GM19025 (cell line): ENCODE results near the gene DACH1.
"Not testable (repeated sequence)": the region's sequence is repeated elsewhere in the genome, so short reads cannot be mapped to it uniquely, and the experiment has no call there.

Source experiments
- ATAC-seq: cut with Tn5 transposase; IDR thresholded peaks from one replicate; pipeline ENCODE4 v1.9.1; 2021; ENCODE audit warnings: mild to moderate bottlenecking, low read depth, moderate library complexity; ENCODE audit not compliant: unreplicated experiment

DACH1 gene

DNA sequence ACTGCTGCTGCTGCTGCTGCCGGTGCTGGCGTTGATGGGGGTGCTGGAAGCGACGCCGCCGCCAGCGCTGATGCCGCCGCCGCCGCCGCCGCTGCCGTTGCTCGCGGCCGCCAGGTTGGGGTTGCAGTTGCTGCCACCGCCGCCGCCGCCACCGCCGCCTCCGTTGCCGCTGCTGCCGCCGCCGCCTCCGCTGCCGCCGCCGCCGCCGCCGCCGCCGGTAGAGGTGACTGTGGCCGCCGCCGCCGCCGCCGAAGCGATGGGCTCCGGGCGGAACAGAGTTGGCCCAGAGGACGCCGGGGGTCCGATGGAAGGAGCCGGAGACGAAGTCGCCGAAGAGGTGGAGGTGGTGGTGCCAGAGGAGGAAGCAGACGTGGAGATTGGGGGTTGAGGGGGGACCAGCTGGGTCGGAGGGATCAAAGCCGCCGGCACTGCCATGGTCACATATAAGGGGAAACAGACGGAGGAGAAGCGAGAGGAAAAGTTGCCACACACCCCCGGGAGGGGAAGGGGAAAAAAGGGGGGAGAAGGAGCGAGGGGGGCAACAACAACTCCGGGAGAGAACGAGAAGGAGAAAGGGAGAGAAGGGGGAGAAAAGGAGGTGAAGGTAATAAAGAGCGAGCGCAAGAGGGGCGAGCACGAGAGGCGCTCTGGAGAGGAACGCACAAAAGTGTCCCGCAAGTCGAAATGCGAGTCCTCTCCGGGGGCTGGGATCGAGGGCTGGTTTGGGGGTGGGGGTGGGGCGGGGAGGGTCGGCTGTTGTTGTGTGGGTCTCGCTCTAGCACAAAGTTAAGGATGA lies 471 bp downstream of the DACH1 start:
- no peak for ATAC-seq

DNA sequence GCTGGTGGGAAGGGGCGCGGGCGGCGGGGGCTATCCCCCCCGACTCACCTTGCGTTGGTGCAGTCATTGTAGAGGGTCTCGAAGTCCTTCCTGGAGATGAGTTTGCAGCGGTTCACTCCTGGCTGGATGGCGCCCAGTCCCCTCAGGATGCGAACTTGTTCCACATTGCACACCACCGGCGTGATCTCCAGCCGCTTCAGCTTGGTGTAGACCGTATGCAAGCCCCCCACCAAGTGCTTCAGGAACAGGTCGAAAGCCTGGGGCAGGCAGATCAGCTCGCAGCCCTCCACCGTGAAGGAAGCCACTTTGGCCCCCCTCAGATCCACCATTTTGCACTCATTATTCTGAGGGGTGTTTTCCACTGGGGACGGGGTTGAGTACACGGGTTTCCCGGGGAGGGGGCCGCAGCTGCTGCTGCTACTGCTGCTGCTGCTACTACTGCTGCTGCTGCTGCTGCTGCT lies 1.1 kb downstream of the DACH1 start:
- ATAC-seq: no peak

DNA sequence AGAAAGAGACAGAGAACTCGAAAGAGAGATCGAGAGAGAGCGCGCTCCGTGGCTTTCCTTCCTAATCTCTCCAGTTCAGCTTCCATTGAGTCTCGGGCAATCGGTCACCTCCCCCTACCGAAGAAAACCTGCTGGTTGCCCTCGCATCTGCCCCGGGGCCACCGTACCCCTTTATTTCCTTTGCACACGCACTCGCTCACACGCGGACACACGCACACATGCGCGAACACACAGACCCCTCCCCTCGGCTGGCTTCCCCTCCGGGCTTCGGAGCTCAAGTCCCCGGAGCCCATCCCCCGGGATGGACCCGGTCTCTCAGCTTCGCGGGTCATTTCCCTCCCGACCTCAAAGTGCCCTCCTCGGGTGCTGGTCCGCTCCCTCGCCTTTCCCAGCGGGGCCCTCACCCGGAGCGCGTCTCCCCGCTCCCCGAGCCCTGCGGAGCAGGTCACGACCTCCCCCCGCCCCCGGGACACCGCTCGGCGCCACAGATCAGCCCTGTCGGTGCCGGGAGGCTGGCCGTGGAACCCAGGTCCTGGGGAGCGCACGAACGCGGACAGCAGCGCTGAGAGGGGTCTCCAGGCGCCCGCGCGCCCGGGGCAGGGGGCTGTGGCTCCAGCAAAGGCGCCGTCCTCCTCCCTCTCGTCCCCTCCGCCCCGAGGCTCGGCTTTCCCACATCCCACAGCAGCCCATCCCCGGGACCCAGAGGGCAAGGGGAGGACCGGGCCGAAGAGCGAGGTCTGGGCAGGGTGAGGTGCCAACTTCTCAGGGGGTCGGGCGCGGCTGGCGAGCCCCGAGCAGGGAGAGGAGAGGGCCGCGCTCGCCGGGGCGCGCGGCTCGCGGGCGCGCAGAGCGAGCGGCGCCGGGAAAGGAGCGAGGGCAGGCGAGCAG lies 1.8 kb downstream of the DACH1 start:
- ATAC-seq: no peak

DNA sequence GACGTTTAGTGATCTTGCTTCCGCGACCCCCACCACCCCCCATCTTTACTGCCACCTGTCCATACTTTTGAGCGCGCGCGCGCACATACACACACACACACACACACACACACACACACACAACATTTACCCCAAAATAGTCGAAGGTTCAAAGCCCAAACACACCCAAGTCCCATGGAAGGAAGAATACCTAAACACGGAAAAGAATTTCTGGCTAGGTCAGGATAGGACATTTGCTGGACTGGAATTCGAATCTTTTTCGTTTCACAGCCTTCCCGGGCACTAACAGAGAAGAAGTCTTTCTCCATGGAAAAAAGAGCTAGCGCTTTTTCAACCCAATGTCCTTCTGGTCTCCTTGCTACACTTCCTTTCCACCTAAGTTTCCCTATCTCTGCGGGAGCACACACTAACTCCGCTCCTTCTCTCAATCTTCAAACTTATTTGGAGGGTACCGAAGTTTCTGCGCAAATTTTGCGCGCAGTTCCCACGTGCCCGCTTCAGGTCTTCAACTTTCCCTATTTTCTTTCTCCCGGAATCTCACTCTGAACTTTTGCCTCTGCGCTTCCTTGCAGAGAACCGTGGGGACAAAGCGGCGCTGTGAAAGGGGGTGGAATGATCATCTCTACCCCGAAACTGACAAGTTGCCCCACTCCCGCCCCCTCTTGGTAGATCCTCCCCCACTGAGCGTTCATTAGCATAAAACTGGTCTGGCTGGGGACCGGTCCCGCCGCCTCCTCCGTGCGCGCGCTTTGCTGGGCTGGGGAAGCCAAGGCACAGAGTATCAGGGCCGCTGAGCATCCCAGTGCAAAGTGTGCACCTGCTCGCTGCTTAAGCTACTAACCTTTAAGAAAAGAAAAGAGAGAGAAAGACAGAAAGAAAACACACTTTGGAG lies 2.7 kb downstream of the DACH1 start:
- ATAC-seq: no peak

DNA sequence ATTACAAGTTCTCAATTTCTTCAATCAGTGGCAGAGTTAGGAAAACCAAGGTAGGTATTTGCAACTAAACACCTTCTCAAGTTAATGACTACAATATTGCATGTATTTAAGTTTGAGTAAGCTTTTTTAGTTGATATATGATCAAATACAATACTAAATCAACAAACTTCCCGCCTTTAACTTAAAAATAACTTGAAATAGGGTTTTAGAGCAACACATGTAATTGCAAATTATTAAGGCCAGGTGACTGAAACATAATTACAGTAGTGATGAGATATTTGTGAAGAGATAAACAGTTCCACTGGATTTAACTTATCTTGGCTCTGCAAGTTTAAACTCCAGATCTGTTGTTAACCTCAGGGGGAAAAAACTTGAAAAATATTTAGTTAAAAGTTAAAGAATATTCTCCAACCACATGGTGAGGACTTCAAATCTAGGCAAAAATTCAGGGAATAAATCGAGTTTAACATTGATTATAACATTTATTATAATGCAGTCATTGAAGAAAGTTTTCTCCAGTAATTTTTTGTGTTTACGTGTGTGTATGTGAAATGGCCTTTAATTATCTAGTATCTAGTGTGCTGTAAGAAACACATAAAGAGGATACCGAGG lies 3.6 kb downstream of the DACH1 start:
- no peak for ATAC-seq

DNA sequence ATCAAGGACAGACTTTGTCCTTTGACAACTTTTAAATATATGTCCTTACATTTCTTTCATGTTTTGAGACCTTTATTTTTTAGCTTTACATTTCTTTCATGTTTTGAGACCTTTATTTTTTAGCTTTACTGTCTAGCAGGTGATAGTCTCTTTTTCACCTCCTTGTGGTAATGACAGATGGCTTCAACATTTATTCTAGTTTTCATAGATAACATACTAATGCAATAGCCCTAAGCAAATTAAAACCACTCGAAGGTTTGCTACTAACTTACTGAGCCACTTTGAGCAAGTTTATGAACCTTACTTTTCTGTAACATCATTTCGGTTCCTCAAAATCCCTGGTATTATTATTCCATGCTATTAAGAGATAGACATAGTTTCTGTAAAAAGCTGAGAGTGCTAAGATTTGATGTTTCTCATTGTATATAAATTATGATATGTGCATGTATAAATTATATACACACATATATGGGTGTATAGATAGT lies 4.5 kb downstream of the DACH1 start:
- ATAC-seq: no peak

DNA sequence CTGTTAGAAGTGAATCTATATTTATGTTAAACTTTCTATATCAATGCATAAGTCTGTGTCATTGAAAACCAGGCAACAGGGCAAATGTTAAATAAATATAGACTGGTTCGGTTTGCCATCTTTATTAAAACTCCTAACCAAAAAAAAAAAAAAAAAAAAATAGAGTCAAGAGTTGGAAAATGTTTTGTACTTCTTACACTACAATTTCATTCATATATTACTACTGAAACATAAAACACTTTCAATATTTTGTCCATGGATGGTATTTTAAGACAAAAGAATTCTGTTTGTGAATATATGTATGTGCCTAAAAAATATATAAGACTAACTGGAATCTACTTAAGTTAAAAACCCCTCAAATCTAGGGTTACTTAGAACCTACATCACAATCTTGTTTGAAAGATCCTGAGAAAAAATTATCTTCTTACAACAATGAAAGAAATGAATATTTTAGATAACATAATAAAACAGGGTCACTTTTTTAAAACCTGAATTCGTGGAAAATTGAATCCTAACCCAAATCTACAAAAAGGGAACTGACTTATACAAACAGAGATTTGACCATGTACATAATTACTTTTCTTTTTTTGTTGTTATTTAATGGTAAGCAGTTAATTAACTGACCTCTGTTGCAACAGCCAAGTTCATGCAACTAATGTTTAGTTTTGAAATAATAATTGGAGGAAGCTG lies 5.1 kb downstream of the DACH1 start:
- ATAC-seq: no peak

DNA sequence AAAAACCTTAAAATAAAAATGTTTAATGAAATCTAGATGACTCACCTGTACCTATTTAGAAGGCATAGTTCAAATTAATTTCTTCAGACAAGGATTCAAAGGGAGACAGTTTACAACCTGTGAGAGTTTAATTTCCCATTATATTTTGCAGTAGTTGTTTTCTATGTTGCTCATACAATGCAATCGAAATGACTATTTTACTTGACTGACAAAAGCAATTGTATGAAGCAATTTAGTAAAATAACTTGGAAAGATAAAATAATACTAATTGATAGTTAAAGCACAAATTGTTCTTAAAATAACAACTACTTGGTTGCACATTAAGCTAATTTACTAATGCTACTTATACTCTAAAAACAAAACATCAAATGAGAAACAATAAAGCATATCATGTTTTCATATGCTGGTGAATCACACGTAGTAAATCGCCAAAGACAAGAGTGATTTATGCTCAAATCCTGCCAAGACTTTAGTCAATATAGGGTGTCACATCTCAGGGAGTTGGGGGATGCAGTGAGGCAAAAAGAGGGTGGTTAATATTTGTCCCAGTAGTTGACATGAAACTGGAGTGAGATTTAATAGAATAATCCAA lies 6.4 kb downstream of the DACH1 start:
- no peak for ATAC-seq

DNA sequence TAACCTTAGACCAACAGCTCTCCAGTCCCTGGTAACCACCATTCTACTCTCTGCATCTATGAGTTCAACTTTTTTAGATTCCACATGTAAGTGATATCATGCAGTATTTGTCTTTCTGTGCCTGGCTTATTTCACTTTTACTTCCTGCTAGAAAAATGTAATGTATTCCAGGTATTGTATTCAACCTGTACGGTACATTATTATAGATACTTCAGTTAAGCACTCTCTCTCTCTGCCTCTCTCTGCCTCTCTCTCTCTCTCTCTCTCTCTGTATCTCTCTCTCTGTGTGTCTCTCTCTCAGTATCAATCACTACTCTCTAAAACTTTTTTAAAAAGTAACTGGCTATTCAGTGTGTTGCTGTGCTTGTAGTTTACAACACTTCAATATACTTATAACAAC lies 8.4 kb downstream of the DACH1 start:
- ATAC-seq: no peak

DNA sequence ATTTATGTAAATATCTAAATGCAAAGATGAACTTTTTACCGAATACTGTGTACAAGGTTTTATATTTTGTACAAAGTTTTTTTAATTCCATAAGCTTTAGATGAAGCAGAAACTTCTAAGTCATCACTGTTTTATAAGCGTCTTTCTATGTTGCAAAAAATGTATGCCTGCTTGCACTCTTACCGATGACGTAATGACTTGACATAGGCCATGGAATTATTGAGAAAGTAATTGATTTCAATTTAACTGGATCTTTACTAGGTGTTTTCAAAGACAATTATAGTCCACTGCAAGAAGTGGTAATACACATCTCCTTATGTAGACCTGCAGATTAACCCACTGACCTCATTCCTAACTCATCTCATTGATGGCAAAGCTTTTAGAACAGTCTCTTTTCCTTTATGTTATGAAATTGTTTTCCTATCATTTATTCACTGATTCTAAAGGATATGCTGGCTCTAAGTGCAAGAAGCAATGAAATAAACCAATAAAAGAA lies 10.4 kb downstream of the DACH1 start:
- ATAC-seq: no peak

DNA sequence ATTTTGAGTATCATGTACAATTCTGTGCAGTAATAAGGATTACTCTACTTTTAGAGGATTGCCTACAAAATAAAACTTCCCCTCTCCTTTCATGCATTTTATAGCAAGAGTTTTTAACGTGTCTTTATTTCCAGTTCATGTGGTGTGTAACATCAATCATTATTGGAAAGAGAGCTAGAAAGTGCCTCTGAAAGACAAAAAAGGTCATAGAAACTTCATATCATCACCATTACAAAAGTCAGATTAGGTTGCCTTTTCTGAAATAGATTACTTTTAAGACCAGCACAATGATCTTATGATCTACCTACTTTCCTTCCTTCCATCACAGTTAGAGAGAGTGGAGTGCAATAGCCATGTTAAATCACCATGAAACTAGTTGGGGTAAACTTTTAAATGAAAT lies 12.6 kb downstream of the DACH1 start:
- ATAC-seq: no peak

DNA sequence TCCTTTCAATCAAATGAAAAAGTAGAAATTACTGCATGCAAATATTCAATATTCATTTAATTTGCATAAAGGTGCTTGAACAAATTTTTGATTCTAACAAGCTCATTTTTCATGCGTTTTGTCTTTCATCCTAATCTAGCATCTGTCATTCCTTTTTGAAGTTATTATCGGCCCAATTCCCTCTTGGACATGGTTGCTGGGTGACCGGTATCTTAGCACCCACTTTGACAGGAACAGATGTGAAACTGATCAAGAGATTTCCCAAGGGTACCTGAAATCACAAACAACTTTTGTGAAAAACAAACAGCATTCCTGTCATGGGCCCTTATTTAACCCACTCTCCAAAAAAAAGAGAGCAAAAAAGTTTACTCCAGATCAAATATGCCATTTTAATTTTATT lies 13.3 kb downstream of the DACH1 start:
- no peak for ATAC-seq

DNA sequence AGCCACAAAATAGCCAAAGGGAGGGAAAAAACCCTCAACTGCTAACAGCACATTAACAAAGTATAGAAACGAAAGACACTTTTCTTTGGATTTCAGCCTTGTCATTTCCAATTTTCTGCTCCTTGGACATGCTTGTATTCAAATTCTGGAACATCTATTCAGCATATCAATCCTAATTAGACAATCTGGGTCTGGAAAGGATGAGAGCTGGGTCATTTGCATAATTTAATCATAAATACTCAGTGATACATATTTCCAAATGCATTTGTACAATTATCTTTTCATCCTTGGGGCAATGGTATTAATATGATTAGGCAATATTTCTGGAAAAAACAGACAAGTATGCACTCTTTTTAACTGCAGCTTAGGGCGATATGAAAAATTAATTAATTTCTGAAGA lies 14.3 kb downstream of the DACH1 start:
- ATAC-seq: no peak

DNA sequence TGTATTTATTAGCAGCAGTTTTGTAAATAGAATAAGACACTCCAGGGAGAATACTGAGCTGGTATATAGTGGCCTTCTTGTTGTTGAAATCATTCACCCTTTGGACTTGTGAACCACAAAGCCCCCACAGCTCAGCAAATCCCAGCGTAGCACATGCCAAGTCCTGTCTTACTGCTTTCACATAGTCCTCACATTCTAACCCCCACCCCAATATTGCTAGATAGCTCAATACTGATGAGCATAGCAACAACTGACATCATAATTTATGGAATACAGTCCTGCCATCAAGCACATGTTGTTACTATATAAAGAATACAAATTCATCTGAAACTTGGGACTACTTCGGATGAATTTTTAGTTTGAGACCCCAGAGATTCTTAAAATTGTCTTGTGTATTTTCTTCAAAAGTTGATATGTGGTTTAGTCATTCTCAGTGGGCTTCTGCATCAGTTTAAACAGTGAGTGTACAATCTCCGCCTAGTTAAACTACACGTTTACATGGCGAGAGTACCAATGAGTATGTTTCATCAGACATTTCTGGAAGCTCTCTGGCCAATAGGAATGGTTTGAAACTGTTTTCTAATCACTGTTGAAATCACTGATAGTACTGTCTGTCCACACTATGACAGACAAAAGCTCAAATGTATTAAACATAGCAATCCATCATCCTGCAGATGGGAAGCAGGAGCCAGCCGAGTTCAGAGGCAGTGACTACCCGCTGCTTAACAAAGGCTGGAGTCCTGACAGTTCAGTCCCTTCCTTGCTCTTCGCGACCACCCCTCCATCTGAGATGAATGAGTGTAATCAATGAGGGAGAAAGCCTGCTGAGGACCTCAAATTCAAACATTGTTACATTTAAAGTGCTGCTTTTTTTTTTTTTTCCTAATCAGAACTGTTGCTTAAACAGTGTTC lies 15.2 kb downstream of the DACH1 start:
- ATAC-seq: no peak

DNA sequence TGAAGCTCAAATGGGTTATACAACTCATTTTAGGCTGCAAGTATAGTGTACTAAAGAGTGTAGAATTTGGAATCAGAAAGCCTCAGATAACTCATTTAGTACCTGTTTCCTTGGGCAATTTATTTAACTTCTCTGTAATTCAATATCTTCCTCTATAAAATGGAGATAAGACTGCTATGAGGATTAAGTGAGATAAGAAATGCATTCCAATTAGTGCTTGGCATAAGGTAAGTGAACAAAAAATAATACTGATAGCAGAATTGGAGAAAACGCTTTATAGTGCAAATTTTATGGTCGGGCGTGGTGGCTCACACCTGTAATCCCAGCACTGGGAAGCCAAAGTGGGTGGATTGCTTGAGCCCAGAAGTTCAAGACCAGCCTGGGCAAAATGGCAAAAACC lies 25.0 kb downstream of the DACH1 start:
- no peak for ATAC-seq

DNA sequence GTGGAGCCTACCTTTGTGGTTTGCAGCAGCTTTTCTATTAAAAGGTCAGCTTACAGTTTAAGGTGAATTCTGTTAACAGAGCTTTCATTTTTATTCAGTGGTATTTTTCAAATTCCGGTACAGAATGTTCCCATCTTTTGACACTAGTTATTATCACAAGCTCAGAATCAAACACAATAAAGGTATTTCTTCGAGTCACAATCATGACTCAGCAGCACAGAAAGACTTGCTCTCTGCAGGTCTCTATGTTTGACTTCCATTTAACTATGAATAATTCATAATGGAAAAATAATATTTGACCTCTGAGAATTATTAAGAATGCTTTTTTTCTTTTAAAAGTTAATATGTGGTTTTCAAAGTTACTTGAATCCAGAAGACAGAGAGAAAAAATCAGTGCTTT lies 28.2 kb downstream of the DACH1 start:
- no peak for ATAC-seq

DNA sequence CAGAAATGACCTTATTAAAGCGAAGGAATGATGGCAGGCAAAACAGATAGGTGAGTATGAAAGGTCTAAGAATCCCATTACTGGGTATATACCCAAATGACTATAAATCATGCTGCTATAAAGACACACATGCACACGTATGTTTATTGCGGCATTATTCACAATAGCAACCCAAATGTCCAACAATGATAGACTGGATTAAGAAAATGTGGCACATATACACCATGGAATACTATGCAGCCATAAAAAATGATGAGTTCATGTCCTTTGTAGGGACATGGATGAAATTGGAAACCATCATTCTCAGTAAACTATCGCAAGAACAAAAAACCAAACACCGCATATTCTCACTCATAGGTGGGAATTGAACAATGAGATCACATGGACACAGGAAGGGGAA lies 29.4 kb downstream of the DACH1 start:
- not testable (repeated sequence) for ATAC-seq

DNA sequence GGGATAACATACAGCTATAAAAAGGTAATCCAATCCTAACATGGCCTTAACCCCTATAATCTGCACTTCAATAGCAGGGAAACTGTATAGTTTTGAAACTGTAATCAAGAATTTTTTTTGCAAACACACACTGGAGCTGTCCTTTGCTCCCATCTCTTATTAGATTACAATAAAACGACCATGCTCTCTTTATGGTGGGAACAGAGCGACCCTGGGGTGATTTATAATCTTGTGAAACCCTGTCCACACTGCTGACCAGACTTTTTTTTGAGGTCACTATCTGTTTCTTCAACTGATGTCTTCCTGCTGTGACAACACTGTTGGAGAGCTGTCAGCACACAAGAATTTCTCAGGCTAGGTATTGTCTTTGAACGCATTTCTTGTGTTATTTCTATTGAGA lies 35.3 kb downstream of the DACH1 start:
- ATAC-seq: no peak
